ENCODE measurements around the gene ZIC3. TPM values are rescaled to one million over a fixed set of nuclear protein-coding genes. Genes with fewer than 3 reads are reported as not detected.

Gene ZIC3
- polyA plus RNA-seq, 2 of the 4 experiments (the other 2 are of a cell fraction) = not detected

GRCh38 chrX:137568741-137569469, 3.0 kb downstream of the ZIC3 start (continued):
- TF ChIP-seq GATA3 (IDR thresholded peaks at IDR 0.05; ENCODE audit: borderline replicate concordance) (no peak), ZNF302 (CRISPR knock-in tag; IDR thresholded peaks at IDR 0.05) (no peak), HDAC2 (IDR thresholded peaks at IDR 0.05) (no peak), ELK1 (IDR thresholded peaks at IDR 0.05; ENCODE audit: low read depth, low read length) (no peak), HOXA7 (CRISPR knock-in tag; IDR thresholded peaks at IDR 0.05) (no peak), CHD2 (IDR thresholded peaks at IDR 0.05; ENCODE audit: low read length, partially characterized antibody) (no peak)

GRCh38 chrX:137569470-137569891, 3.6 kb downstream of the ZIC3 start:
- WGBS (ENCODE audit: missing lambda C conversion rate) = 71% methylated on average over 16 of the region's 16 CpGs
- ChIA-PET POLR2A (no interaction called here), CTCF (no interaction called here)
- ATAC-seq = no peak
- Histone ChIP-seq H3K4me2 (no peak overlapping the region), H3K27ac (no peak overlapping the region), H3K9me3 (no peaks in the 10 kb centered on the region), H3K4me1 (no peaks in the 10 kb centered on the region), H3K4me3 (no peak overlapping the region)
- TF ChIP-seq CHD2 (IDR thresholded peaks at IDR 0.05; ENCODE audit: low read length, partially characterized antibody) (no peak), MAX (IDR thresholded peaks at IDR 0.05) (no peak), SMC3 (IDR thresholded peaks at IDR 0.05) (no peak), ZSCAN20 (CRISPR knock-in tag; IDR thresholded peaks at IDR 0.05) (no peak), EP300 (IDR thresholded peaks at IDR 0.05) (no peak), SREBF2 (IDR thresholded peaks at IDR 0.05) (no peak), JUNB (IDR thresholded peaks at IDR 0.05) (no peak), TP53 (CRISPR knock-in tag; IDR thresholded peaks at IDR 0.05) (no peak), ATOH8 (CRISPR knock-in tag; IDR thresholded peaks at IDR 0.05; ENCODE audit: low read depth) (no peak)
- no peak for DNase-seq (ENCODE audit: low read depth in 1 of 2, low spot score in 1 of 2)
- FAIRE-seq = no peak

GRCh38 chrX:137573324-137574101, 7.6 kb downstream of the ZIC3 start:
- Histone ChIP-seq H3K4me1 (no peaks in the 10 kb centered on the region), H3K4me2 (no peak overlapping the region), H3K4me3 (no peak overlapping the region), H3K9me3 (no peaks in the 10 kb centered on the region), H3K27ac (no peak overlapping the region)
- ChIA-PET CTCF (no interaction called here), POLR2A (no interaction called here)
- no peak for ATAC-seq
- no peak for FAIRE-seq
- 60% methylated on average over 24 of the region's 44 CpGs for WGBS (ENCODE audit: missing lambda C conversion rate)
- DNase-seq (ENCODE audit: low read depth in 1 of 2, low spot score in 1 of 2) = no peak
- TF ChIP-seq PHF8 (IDR thresholded peaks at IDR 0.05; ENCODE audit: borderline replicate concordance, low read depth) = no peak
- no peak for TF ChIP-seq JUN (IDR thresholded peaks at IDR 0.05)
- TF ChIP-seq HOXB13 (CRISPR knock-in tag; IDR thresholded peaks at IDR 0.05; ENCODE audit: low read depth) = no peak

- 80% methylated on average over 24 of the region's 67 CpGs for WGBS (ENCODE audit: missing lambda C conversion rate)
- ChIA-PET CTCF (no interaction called here), POLR2A (no interaction called here)
- no peak for ATAC-seq
- no peak overlapping the region for H3K4me2 ChIP-seq
- no peak overlapping the region for H3K27ac ChIP-seq
- H3K4me3 ChIP-seq = no peak overlapping the region
- H3K4me1 ChIP-seq = no peaks in the 10 kb centered on the region
- FAIRE-seq = no peak
- no peak for DNase-seq (ENCODE audit: low read depth in 1 of 2, low spot score in 1 of 2)
- H3K9me3 ChIP-seq = no peaks in the 10 kb centered on the region
- TF ChIP-seq TFCP2L1 (CRISPR knock-in tag; IDR thresholded peaks at IDR 0.05) (no peak), NFE2L2 (conservative IDR thresholded peaks at IDR 0.05; ENCODE audit: low read length) (no peak), EP300 (IDR thresholded peaks at IDR 0.05) (no peak), ZFP36 (IDR thresholded peaks at IDR 0.05; ENCODE audit: borderline replicate concordance, partially characterized antibody) (no peak), BCL3 (IDR thresholded peaks at IDR 0.05) (no peak), CTCF (IDR thresholded peaks at IDR 0.05) (no peak), MAX (IDR thresholded peaks at IDR 0.05) (no peak), FOSB (CRISPR knock-in tag; IDR thresholded peaks at IDR 0.05) (no peak), E2F6 (IDR thresholded peaks at IDR 0.05; ENCODE audit: borderline replicate concordance, low read depth) (no peak), JUNB (IDR thresholded peaks at IDR 0.05) (no peak)
Observed at GRCh38 chrX:137574102-137574783, 8.3 kb downstream of the ZIC3 start.

Data from A549 (cell line).